Liver (tissue), 9 donors: ENCODE results near the gene PXDN. TPM values are rescaled to one million over a fixed set of nuclear protein-coding genes. Genes with fewer than 3 reads are reported as not detected.
"Not testable (repeated sequence)": the region's sequence is repeated elsewhere in the genome, so short reads cannot be mapped to it uniquely, and the experiment has no call there.

ENCODE experiments used
- DNase-seq: peaks from one replicate; pipeline ENCODE4 v3.0.0-alpha.2; 2017; ENCODE audit warnings: low spot score
- H3K27ac ChIP-seq, 2 donors: one replicate each; pipeline ENCODE4 v1.7.0; 2013; ENCODE audit warnings: inconsistent platforms in 2 of 2, low read length in 2 of 2, control low read depth in 1 of 2, low read depth in 1 of 2, mild to moderate bottlenecking in 1 of 2
- H3K27me3 ChIP-seq, 4 donors: one replicate each; pipeline versions ENCODE4 v1.6.1 to v1.7.0; 2013; ENCODE audit warnings: low read length in 3 of 4, inconsistent platforms in 1 of 4, mild to moderate bottlenecking in 1 of 4, moderate library complexity in 1 of 4; ENCODE audit not compliant: control insufficient read depth in 4 of 4, insufficient read depth in 4 of 4
- H3K36me3 ChIP-seq, 4 donors: one replicate each; pipeline versions ENCODE4 v1.6.1 to v1.7.0; 2013; ENCODE audit warnings: low read length in 3 of 4, mild to moderate bottlenecking in 3 of 4, low read depth in 1 of 4, moderate library complexity in 1 of 4; ENCODE audit not compliant: control insufficient read depth in 4 of 4, insufficient read depth in 3 of 4
- H3K4me1 ChIP-seq, 4 donors: one replicate each; pipeline versions ENCODE4 v1.6.1 to v1.7.0; 2013; ENCODE audit warnings: low read length in 3 of 4, mild to moderate bottlenecking in 3 of 4, moderate library complexity in 1 of 4; ENCODE audit not compliant: control insufficient read depth in 4 of 4, insufficient read depth in 4 of 4
- H3K4me3 ChIP-seq, 3 donors: one replicate each; pipeline versions ENCODE4 v1.6.1 to v1.7.0; 2013; ENCODE audit warnings: low read length in 3 of 3, control low read depth in 1 of 3, low read depth in 1 of 3, mild to moderate bottlenecking in 1 of 3
- H3K9ac ChIP-seq, 2 donors: one replicate each; pipeline ENCODE4 v1.7.0; 2013; ENCODE audit warnings: low read length in 2 of 2, mild to moderate bottlenecking in 2 of 2, moderate library complexity in 2 of 2, control low read depth in 1 of 2, low read depth in 1 of 2
- H3K9me3 ChIP-seq, 4 donors: one replicate each; pipeline versions ENCODE4 v1.6.1 to v1.7.0; 2013; ENCODE audit warnings: low read length in 3 of 4; ENCODE audit not compliant: control insufficient read depth in 4 of 4
- ATF3 ChIP-seq: IDR thresholded peaks from 2 replicates; pipeline ENCODE4 v1.6.1; 2016; ENCODE audit warnings: antibody characterized with exemption
- EGR1 ChIP-seq, 2 donors: IDR thresholded peaks; 2 replicates each; pipeline ENCODE4 v1.6.1; 2016 to 2018; ENCODE audit warnings: antibody characterized with exemption in 2 of 2, low read depth in 2 of 2
- FOXA1 ChIP-seq: IDR thresholded peaks from 2 replicates; pipeline ENCODE4 v1.6.1; 2016; ENCODE audit warnings: antibody characterized with exemption
- HNF4A ChIP-seq, 2 donors: conservative IDR thresholded peaks; 2 replicates each; pipeline ENCODE4 v1.6.1; 2016; ENCODE audit warnings: antibody characterized with exemption in 2 of 2, mild to moderate bottlenecking in 2 of 2
- JUND ChIP-seq, 2 donors: IDR thresholded peaks; 2 replicates each; pipeline ENCODE4 v1.6.1; 2016; ENCODE audit warnings: antibody characterized with exemption in 2 of 2
- NR2F2 ChIP-seq: IDR thresholded peaks from 2 replicates; pipeline ENCODE4 v1.6.1; 2016; ENCODE audit warnings: antibody characterized with exemption
- RAD21 ChIP-seq, 2 donors: IDR thresholded peaks; 2 replicates each; pipeline ENCODE4 v1.6.1; 2016; ENCODE audit warnings: antibody characterized with exemption in 2 of 2, mild to moderate bottlenecking in 2 of 2
- REST ChIP-seq: IDR thresholded peaks from 2 replicates; pipeline ENCODE4 v1.6.1; 2016; ENCODE audit warnings: antibody characterized with exemption, mild to moderate bottlenecking
- RXRA ChIP-seq, 2 donors: IDR thresholded peaks; 2 replicates each; pipeline ENCODE4 v1.6.1; 2017 to 2018; ENCODE audit warnings: antibody characterized with exemption in 2 of 2, mild to moderate bottlenecking in 1 of 2
- SP1 ChIP-seq: IDR thresholded peaks from 2 replicates; pipeline ENCODE4 v1.6.1; 2018; ENCODE audit warnings: antibody characterized with exemption, mild to moderate bottlenecking
- YY1 ChIP-seq: IDR thresholded peaks from 2 replicates; pipeline ENCODE4 v1.6.1; 2016; ENCODE audit warnings: antibody characterized with exemption, mild to moderate bottlenecking
- ZBTB33 ChIP-seq: IDR thresholded peaks from 2 replicates; pipeline ENCODE4 v1.6.1; 2016; ENCODE audit warnings: antibody characterized with exemption
- WGBS: extraction: QIAGEN DNeasy Blood & Tissue Kit; methylation state at CpG from one replicate; pipeline ENCODE4 v1.1.7; 2013; 5-methylcytosine and 5-hydroxymethylcytosine counted together
- polyA plus RNA-seq, 2 donors: library from polyadenylated mRNA; stranded (reverse) in 1 of 2; unstranded in 1 of 2; fragments of 200-250 nt in 1 of 2; fragments of >200 nt in 1 of 2; fragmentation: Nextera tagmentation in 1 of 2; extraction: Ambion mirVana in 1 of 2; gene quantifications; one replicate each; pipeline versions ENCODE4 v1.2.1 to v1.2.3, GENCODE V29; 2013 to 2015
- total RNA-seq, 2 donors: library from RNA; depleted of rRNA; stranded (reverse); fragments of >200 nt; gene quantifications; one replicate each; pipeline ENCODE4 v1.2.3, GENCODE V29; 2014
- TF ChIP-seq, protein P1 (sequence below): fragments of 150-350 bp; IDR thresholded peaks from 2 replicates; pipeline ENCODE4 v1.5.1; 2017; ENCODE audit warnings: improper control_type of control experiment, low read depth, low read length; ENCODE audit not compliant: missing input control
- donor health status: healthy.
- donor health status: healthy.
- donor health status: healthy.
- donor health status: healthy.
- donor health status: healthy.

Gene PXDN
- total and polyA plus RNA-seq, 4 donors, result 4.2 to 21.5 (median 16.9) TPM

DNA sequence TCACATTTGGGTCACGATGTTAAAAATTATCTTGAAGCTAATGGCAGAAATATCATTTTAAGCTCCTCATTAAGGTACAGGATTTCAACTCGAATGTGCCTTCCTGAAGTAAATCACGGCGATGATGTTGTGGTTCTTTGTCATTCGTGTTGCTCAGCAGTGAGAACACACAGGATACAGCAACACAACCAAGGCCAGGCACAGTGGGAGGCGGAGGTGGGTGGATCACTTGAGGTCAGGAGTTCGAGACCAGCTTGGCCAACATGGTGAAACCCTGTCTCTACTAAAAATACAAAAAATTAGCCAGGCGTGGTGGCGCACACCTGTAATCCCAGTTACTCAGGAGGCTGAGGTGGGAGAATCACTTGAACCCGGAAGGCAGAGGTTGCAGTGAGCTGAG, 43.9 kb downstream of the PXDN start:
- not testable (repeated sequence) for H3K9ac ChIP-seq, DNase-seq, H3K36me3 ChIP-seq, H3K4me1 ChIP-seq, H3K27ac ChIP-seq, H3K9me3 ChIP-seq, H3K4me3 ChIP-seq, H3K27me3 ChIP-seq
- WGBS, result 92% methylated on average over 10 of the region's 10 CpGs

DNA sequence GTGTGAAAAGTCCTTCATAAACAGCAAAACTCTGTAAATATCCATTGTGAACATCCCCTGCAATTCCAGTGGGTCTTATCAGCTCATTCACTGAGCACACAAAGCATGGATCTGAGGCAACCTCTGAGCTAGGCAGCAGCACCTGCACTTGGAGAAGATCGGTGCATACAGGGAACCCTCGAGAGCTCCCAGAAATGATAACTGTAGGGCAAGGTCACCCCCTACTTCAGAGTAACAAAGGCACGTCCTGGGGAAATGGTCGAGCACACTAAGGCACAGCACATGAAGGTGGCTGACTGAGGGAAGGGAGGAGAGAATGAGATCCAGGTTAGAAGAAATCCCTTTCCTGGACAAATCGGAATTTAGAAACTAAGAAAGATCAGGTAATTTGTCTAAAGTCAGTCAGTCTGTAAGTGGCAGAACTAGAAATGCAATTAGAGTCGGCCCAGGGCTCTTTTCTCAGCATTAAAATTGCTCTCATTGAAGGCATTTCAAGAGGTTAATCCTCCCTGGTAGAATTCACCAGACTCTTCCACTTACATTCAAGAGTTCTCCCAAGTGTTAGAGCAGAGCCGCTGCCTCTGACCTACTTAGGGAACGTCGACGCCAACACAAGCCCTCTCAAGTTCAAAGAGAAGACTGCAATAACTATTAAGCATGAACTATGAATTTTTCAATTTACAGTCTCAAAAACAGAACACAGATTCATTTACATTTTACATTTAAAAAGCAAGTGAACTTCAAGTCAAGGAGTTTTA, 45.9 kb downstream of the PXDN start:
- H3K36me3 ChIP-seq, result no peaks in the 10 kb centered on the region
- 39% methylated on average over 10 of the region's 10 CpGs for WGBS
- DNase-seq, result no peak
- H3K27ac ChIP-seq, result no peak overlapping the region
- H3K9me3 ChIP-seq, result no peaks in the 10 kb centered on the region
- TF ChIP-seq JUND (IDR thresholded peaks at IDR 0.05), result no peak
- TF ChIP-seq SP1, result no peak
- no peak for TF ChIP-seq FOXA1
- TF ChIP-seq ATF3, result no peak
- no peak for TF ChIP-seq HNF4A (conservative IDR thresholded peaks at IDR 0.05)
- no peak for TF ChIP-seq NR2F2
- TF ChIP-seq REST, result no peak
- no peak for TF ChIP-seq ZBTB33
- TF ChIP-seq, protein P1, sequence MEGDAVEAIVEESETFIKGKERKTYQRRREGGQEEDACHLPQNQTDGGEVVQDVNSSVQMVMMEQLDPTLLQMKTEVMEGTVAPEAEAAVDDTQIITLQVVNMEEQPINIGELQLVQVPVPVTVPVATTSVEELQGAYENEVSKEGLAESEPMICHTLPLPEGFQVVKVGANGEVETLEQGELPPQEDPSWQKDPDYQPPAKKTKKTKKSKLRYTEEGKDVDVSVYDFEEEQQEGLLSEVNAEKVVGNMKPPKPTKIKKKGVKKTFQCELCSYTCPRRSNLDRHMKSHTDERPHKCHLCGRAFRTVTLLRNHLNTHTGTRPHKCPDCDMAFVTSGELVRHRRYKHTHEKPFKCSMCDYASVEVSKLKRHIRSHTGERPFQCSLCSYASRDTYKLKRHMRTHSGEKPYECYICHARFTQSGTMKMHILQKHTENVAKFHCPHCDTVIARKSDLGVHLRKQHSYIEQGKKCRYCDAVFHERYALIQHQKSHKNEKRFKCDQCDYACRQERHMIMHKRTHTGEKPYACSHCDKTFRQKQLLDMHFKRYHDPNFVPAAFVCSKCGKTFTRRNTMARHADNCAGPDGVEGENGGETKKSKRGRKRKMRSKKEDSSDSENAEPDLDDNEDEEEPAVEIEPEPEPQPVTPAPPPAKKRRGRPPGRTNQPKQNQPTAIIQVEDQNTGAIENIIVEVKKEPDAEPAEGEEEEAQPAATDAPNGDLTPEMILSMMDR, result no peak
- TF ChIP-seq RAD21 (IDR thresholded peaks at IDR 0.05), result no peak
- TF ChIP-seq YY1, result no peak
- no peak for TF ChIP-seq RXRA (IDR thresholded peaks at IDR 0.05)
- TF ChIP-seq EGR1 (IDR thresholded peaks at IDR 0.05; ENCODE audit: low read depth in 2 of 2), result no peak
- H3K4me3 ChIP-seq, result no peak overlapping the region
- no peaks in the 10 kb centered on the region for H3K27me3 ChIP-seq
- no peaks in the 10 kb centered on the region for H3K4me1 ChIP-seq
- H3K9ac ChIP-seq, result no peak overlapping the region
